Astrocyte (in vitro differentiated cells and primary cell): ENCODE measurements around the gene PCNX1. TPM values are rescaled to one million over a fixed set of nuclear protein-coding genes. Genes with fewer than 3 reads are reported as not detected.
"Not testable (repeated sequence)": the region's sequence is repeated elsewhere in the genome, so short reads cannot be mapped to it uniquely, and the experiment has no call there.

Experiments used
- DNase-seq: peaks from one replicate; pipeline ENCODE4 v3.0.0-alpha.2; 2010; ENCODE audit warnings: low read depth
- FAIRE-seq: peaks from 2 replicates; lab custom pipeline; 2011; peaks lifted over from hg19 to GRCh38; lab: Jason Lieb, UNC
- H2AFZ ChIP-seq: 2 replicates; pipeline ENCODE4 v1.6.0; 2012; ENCODE audit warnings: low read depth, low read length, inconsistent platforms
- H3K27ac ChIP-seq: 2 replicates; pipeline ENCODE4 v1.5.1; 2011; ENCODE audit warnings: low read depth, low read length, inconsistent platforms
- H3K27me3 ChIP-seq: 2 replicates; pipeline ENCODE4 v1.6.0; 2011; ENCODE audit warnings: low read length, inconsistent platforms; ENCODE audit not compliant: insufficient read depth
- H3K36me3 ChIP-seq: 2 replicates; pipeline ENCODE4 v1.5.1; 2011; ENCODE audit warnings: low read length, inconsistent platforms; ENCODE audit not compliant: insufficient read depth
- H3K4me1 ChIP-seq: 2 replicates; pipeline ENCODE4 v1.5.1; 2011; ENCODE audit warnings: low read length, inconsistent platforms; ENCODE audit not compliant: insufficient read depth
- H3K4me2 ChIP-seq: 2 replicates; pipeline ENCODE4 v1.6.0; 2012; ENCODE audit warnings: low read length, inconsistent platforms
- H3K4me3 ChIP-seq: 2 replicates; pipeline ENCODE4 v1.5.1; 2011; ENCODE audit warnings: low read depth, mild to moderate bottlenecking, low read length, inconsistent platforms; ENCODE audit not compliant: insufficient read depth
- H3K79me2 ChIP-seq: 2 replicates; pipeline ENCODE4 v1.6.0; 2012; ENCODE audit warnings: mild to moderate bottlenecking, low read length, inconsistent platforms; ENCODE audit not compliant: insufficient read depth
- H3K9ac ChIP-seq: 2 replicates; pipeline ENCODE4 v1.6.0; 2012; ENCODE audit warnings: mild to moderate bottlenecking, low read length, inconsistent platforms
- H3K9me3 ChIP-seq: 2 replicates; pipeline ENCODE4 v1.5.1; 2012; ENCODE audit warnings: low read depth, mild to moderate bottlenecking, low read length, inconsistent platforms; ENCODE audit not compliant: insufficient read depth
- H4K20me1 ChIP-seq: 2 replicates; pipeline ENCODE4 v1.6.0; 2012; ENCODE audit warnings: low read length, inconsistent platforms; ENCODE audit not compliant: insufficient read depth
- H3K27ac Mint-ChIP-seq: one replicate; pipeline ENCODE4 v1.8.0; 2021; ENCODE audit warnings: mild to moderate bottlenecking, mixed read lengths; ENCODE audit not compliant: unreplicated experiment
- H3K27me3 Mint-ChIP-seq: one replicate; pipeline ENCODE4 v1.8.0; 2021; ENCODE audit warnings: low read depth, mixed read lengths; ENCODE audit not compliant: unreplicated experiment
- H3K36me3 Mint-ChIP-seq: one replicate; pipeline ENCODE4 v1.8.0; 2021; ENCODE audit warnings: low read depth, mixed read lengths; ENCODE audit not compliant: unreplicated experiment
- H3K4me1 Mint-ChIP-seq: one replicate; pipeline ENCODE4 v1.8.0; 2021; ENCODE audit warnings: low read depth, mixed read lengths; ENCODE audit not compliant: unreplicated experiment
- H3K4me3 Mint-ChIP-seq: one replicate; pipeline ENCODE4 v1.8.0; 2021; ENCODE audit warnings: mild to moderate bottlenecking, moderate library complexity, mixed read lengths; ENCODE audit not compliant: unreplicated experiment
- H3K9me3 Mint-ChIP-seq: one replicate; pipeline ENCODE4 v1.8.0; 2021; ENCODE audit warnings: mild to moderate bottlenecking, mixed read lengths; ENCODE audit not compliant: unreplicated experiment
- EZH2 ChIP-seq: IDR thresholded peaks from 2 replicates; pipeline ENCODE4 v1.6.1; 2012; ENCODE audit warnings: mild to moderate bottlenecking, low read length, inconsistent platforms; ENCODE audit not compliant: insufficient read depth
- total RNA-seq: library from RNA; stranded (reverse); gene quantifications from 2 replicates; pipeline ENCODE4 v1.2.1, GENCODE V29; 2021
- TF ChIP-seq, protein P1 (sequence below): IDR thresholded peaks from 2 replicates; pipeline ENCODE4 v1.5.1; 2011; ENCODE audit warnings: low read depth, mild to moderate bottlenecking, inconsistent platforms, low read length, moderate library complexity; ENCODE audit not compliant: insufficient read depth

The PCNX1 gene
- total RNA-seq, 1 donor from 2014 or later = 91.3 TPM

GRCh38 chr14:71122866-71123565 is 215.8 kb downstream of the PCNX1 start:
- H2AFZ ChIP-seq = no peak overlapping the region
- no peaks in the 10 kb centered on the region for H3K27me3 Mint-ChIP-seq
- H3K4me1 Mint-ChIP-seq = peaks cover 13% of the 10 kb centered on the region
- no peaks in the 10 kb centered on the region for H3K36me3 ChIP-seq
- peaks cover 10% of the 10 kb centered on the region for H3K9me3 Mint-ChIP-seq
- no peaks in the 10 kb centered on the region for H3K79me2 ChIP-seq
- H3K9me3 ChIP-seq = no peaks in the 10 kb centered on the region
- TF ChIP-seq, protein P1, sequence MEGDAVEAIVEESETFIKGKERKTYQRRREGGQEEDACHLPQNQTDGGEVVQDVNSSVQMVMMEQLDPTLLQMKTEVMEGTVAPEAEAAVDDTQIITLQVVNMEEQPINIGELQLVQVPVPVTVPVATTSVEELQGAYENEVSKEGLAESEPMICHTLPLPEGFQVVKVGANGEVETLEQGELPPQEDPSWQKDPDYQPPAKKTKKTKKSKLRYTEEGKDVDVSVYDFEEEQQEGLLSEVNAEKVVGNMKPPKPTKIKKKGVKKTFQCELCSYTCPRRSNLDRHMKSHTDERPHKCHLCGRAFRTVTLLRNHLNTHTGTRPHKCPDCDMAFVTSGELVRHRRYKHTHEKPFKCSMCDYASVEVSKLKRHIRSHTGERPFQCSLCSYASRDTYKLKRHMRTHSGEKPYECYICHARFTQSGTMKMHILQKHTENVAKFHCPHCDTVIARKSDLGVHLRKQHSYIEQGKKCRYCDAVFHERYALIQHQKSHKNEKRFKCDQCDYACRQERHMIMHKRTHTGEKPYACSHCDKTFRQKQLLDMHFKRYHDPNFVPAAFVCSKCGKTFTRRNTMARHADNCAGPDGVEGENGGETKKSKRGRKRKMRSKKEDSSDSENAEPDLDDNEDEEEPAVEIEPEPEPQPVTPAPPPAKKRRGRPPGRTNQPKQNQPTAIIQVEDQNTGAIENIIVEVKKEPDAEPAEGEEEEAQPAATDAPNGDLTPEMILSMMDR = no peak
- TF ChIP-seq EZH2 = no peak
- H4K20me1 ChIP-seq = no peaks in the 10 kb centered on the region
- H3K4me1 ChIP-seq = peaks cover 16% of the 10 kb centered on the region
- H3K36me3 Mint-ChIP-seq = peaks cover 18% of the 10 kb centered on the region
- H3K27ac Mint-ChIP-seq = no peak overlapping the region
- DNase-seq (no peak), FAIRE-seq (no peak)
- H3K4me3 ChIP-seq = no peak overlapping the region
- no peak overlapping the region for H3K4me2 ChIP-seq
- H3K27ac ChIP-seq = no peak overlapping the region
- no peak overlapping the region for H3K4me3 Mint-ChIP-seq
- H3K9ac ChIP-seq = no peak overlapping the region
- no peaks in the 10 kb centered on the region for H3K27me3 ChIP-seq

GRCh38 chr14:71123579-71124135 is 216.4 kb downstream of the PCNX1 start:
- Histone ChIP-seq H3K4me3 (no peak overlapping the region), H3K27ac (no peak overlapping the region), H3K4me2 (no peak overlapping the region), H3K9ac (no peak overlapping the region), H3K36me3 (no peaks in the 10 kb centered on the region), H3K27me3 (no peaks in the 10 kb centered on the region), H3K9me3 (no peaks in the 10 kb centered on the region), H4K20me1 (no peaks in the 10 kb centered on the region), H3K4me1 (peaks cover 9% of the 10 kb centered on the region), H2AFZ (no peak overlapping the region), H3K79me2 (no peaks in the 10 kb centered on the region)
- no peak for FAIRE-seq
- Mint-ChIP-seq H3K4me3 (no peak overlapping the region), H3K4me1 (peaks cover 8% of the 10 kb centered on the region), H3K9me3 (peaks cover 10% of the 10 kb centered on the region), H3K36me3 (peaks cover 13% of the 10 kb centered on the region), H3K27ac (peak overlapping the region; percentile 56), H3K27me3 (no peaks in the 10 kb centered on the region)
- no peak for DNase-seq
- TF ChIP-seq EZH2 = no peak
- TF ChIP-seq, protein P1 = no peak

DNA sequence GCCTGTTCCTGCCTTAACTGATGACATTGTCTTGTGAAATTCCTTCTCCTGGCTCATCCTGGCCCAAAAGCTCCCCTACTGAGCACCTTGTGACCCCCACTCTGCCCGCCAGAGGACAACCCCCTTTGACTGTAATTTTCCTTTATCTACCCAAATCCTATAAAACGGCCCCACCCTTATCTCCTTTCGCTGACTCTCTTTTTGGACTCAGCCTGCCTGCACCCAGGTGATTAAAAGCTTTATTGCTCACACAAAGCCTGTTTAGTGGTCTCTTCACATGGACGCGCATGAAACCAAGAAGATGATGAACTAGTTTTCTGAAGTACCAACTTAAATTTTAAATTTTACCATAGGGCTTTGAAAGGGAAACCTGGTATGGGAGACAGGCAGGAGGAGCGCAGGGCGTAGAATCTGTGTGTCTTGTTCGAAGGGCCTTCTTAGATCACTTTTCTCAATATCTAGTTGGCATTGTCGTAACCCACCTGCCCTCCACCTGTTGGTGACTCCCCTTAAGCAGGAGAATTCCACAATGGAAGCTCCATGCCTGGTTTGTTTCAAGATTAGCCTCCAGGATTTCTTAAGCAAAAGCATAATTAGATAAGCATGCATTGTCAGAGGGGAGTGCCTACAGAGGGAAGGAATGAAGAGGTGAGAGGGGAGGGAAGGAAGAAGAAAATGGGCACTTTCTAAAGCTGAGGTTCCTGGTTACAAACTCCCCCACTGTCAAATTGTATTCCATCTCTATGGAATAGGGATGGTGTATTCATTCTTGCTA is 222.6 kb downstream of the PCNX1 start:
- not testable (repeated sequence) for H3K9me3 ChIP-seq, H3K36me3 ChIP-seq, H3K4me3 Mint-ChIP-seq, H3K9me3 Mint-ChIP-seq, DNase-seq, H3K36me3 Mint-ChIP-seq, H3K27me3 ChIP-seq, H3K27me3 Mint-ChIP-seq, H3K4me1 Mint-ChIP-seq, FAIRE-seq, H4K20me1 ChIP-seq, H3K79me2 ChIP-seq, H3K4me3 ChIP-seq
- Histone ChIP-seq H2AFZ (peak overlapping the region; percentile 26), H3K4me2 (peak overlapping the region; percentile 75), H3K9ac (peak overlapping the region; percentile 43), H3K27ac (peak overlapping the region; percentile 54), H3K4me1 (peaks cover 16% of the 10 kb centered on the region)
- peak overlapping the region; percentile 50 for H3K27ac Mint-ChIP-seq
